ENCODE measurements around the gene CCDC183.

GRCh38 chr9:136820971-136821825 is 25.1 kb downstream of the CCDC183 start:
- TF ChIP-seq POLR2A (IDR thresholded peaks at IDR 0.05), result no peak
- no peak for TF ChIP-seq EP300 (IDR thresholded peaks at IDR 0.05)
- no peak for TF ChIP-seq CTCF (IDR thresholded peaks at IDR 0.05)
- TF ChIP-seq POLR2AphosphoS5 (IDR thresholded peaks at IDR 0.05), result no peak

Measured in gastroesophageal sphincter (tissue), 3 donors.